Activated CD4-positive, alpha-beta T cell treated with anti-CD3 and anti-CD28 coated beads, Interleukin-2, amount 10 ng/mL, durations not matched to agents 24 days and 14 days (primary cell): ENCODE measurements around the gene LRRC45. TPM values are rescaled to one million over a fixed set of nuclear protein-coding genes. Genes with fewer than 3 reads are reported as not detected.

Experiments used
- DNase-seq: peaks from one replicate; pipeline ENCODE4 v3.0.0; 2022
- H3K27ac Mint-ChIP-seq: one replicate; pipeline ENCODE4 v1.8.0; 2022; ENCODE audit warnings: mild to moderate bottlenecking, mixed read lengths
- H3K27me3 Mint-ChIP-seq: one replicate; pipeline ENCODE4 v1.8.0; 2022; ENCODE audit warnings: mixed read lengths
- H3K36me3 Mint-ChIP-seq: one replicate; pipeline ENCODE4 v1.8.0; 2022; ENCODE audit warnings: low read depth, mild to moderate bottlenecking, mixed read lengths
- H3K4me1 Mint-ChIP-seq: one replicate; pipeline ENCODE4 v1.8.0; 2021; ENCODE audit warnings: mixed read lengths
- H3K4me3 Mint-ChIP-seq: one replicate; pipeline ENCODE4 v1.8.0; 2022; ENCODE audit warnings: mild to moderate bottlenecking, moderate library complexity, mixed read lengths
- H3K9me3 Mint-ChIP-seq: one replicate; pipeline ENCODE4 v1.8.0; 2021; ENCODE audit warnings: mixed read lengths
- intact Hi-C: fragments of 100-400 bp; cut with micrococcal nuclease; formaldehyde crosslinking; loops from one replicate; pipeline ENCODE4 v1.15.1; 2023
- total RNA-seq: library from RNA; stranded (reverse); gene quantifications from 2 replicates; pipeline ENCODE4 v1.2.3, GENCODE V29; 2022

LRRC45 gene
- total RNA-seq, 1 donor from 2014 or later: 40.6 TPM

- Mint-ChIP-seq H3K4me3 (peak overlapping the region; percentile 73), H3K36me3 (peaks cover 10% of the 10 kb centered on the region), H3K9me3 (no peaks in the 10 kb centered on the region), H3K27ac (peak overlapping the region; percentile 25), H3K4me1 (peaks cover 4% of the 10 kb centered on the region), H3K27me3 (no peaks in the 10 kb centered on the region)
- no peak for DNase-seq
- intact Hi-C loops: no loop called here
Observed at GRCh38 chr17:82065193-82065637, 42.1 kb downstream of the LRRC45 start.

GRCh38 chr17:82065638-82066303, 42.7 kb downstream of the LRRC45 start, which contains the start of gene DUS1L:
Gene DUS1L (minus strand): TSS chr17:82065804. CDS start chr17:82065059, 745 bp downstream.
- Mint-ChIP-seq H3K27ac (peak within 1 kb of the TSS; percentile 89), H3K4me1 (peaks cover 4% of the 10 kb centered on the region), H3K36me3 (peaks cover 9% of the 10 kb centered on the region), H3K9me3 (no peaks in the 10 kb centered on the region), H3K4me3 (peak within 1 kb of the TSS; percentile 84), H3K27me3 (no peaks in the 10 kb centered on the region)
- intact Hi-C loops: loop anchor here (1.0 kb wide), 1 partner anchor 14 kb away; the partner anchor contains the start of genes GPS1 and RFNG
- DNase-seq: peak; percentile 94

- peaks cover 4% of the 10 kb centered on the region for H3K4me1 Mint-ChIP-seq
- peaks cover 4% of the 10 kb centered on the region for H3K27me3 Mint-ChIP-seq
- intact Hi-C loops: no loop called here
- no peak overlapping the region for H3K27ac Mint-ChIP-seq
- no peak overlapping the region for H3K4me3 Mint-ChIP-seq
- no peak for DNase-seq
- H3K36me3 Mint-ChIP-seq: peaks cover 1% of the 10 kb centered on the region
- no peaks in the 10 kb centered on the region for H3K9me3 Mint-ChIP-seq
Observed at GRCh38 chr17:82070611-82071010, 47.5 kb downstream of the LRRC45 start.

- H3K27ac Mint-ChIP-seq: no peak overlapping the region
- peaks cover 3% of the 10 kb centered on the region for H3K36me3 Mint-ChIP-seq
- no peak for DNase-seq
- H3K9me3 Mint-ChIP-seq: no peaks in the 10 kb centered on the region
- H3K4me1 Mint-ChIP-seq: no peaks in the 10 kb centered on the region
- H3K4me3 Mint-ChIP-seq: no peak overlapping the region
- intact Hi-C loops: no loop called here
- H3K27me3 Mint-ChIP-seq: peaks cover 4% of the 10 kb centered on the region
Observed at GRCh38 chr17:82072827-82073226, 49.7 kb downstream of the LRRC45 start.

GRCh38 chr17:82073446-82073845, 50.3 kb downstream of the LRRC45 start:
- no peak overlapping the region for H3K27ac Mint-ChIP-seq
- intact Hi-C loops: no loop called here
- H3K27me3 Mint-ChIP-seq: peaks cover 4% of the 10 kb centered on the region
- H3K4me1 Mint-ChIP-seq: no peaks in the 10 kb centered on the region
- no peaks in the 10 kb centered on the region for H3K9me3 Mint-ChIP-seq
- peaks cover 7% of the 10 kb centered on the region for H3K36me3 Mint-ChIP-seq
- DNase-seq: no peak
- no peak overlapping the region for H3K4me3 Mint-ChIP-seq

- Mint-ChIP-seq H3K9me3 (no peaks in the 10 kb centered on the region), H3K4me3 (no peak overlapping the region), H3K4me1 (no peaks in the 10 kb centered on the region), H3K27ac (no peak overlapping the region), H3K27me3 (peaks cover 4% of the 10 kb centered on the region), H3K36me3 (peaks cover 20% of the 10 kb centered on the region)
- DNase-seq: no peak
- intact Hi-C loops: no loop called here
Observed at GRCh38 chr17:82076018-82076784, 53.1 kb downstream of the LRRC45 start.

GRCh38 chr17:82076785-82077591, 53.9 kb downstream of the LRRC45 start:
- Mint-ChIP-seq H3K27ac (no peak overlapping the region), H3K9me3 (no peaks in the 10 kb centered on the region), H3K4me3 (no peak overlapping the region), H3K36me3 (peaks cover 20% of the 10 kb centered on the region), H3K27me3 (peaks cover 4% of the 10 kb centered on the region), H3K4me1 (no peaks in the 10 kb centered on the region)
- no peak for DNase-seq
- intact Hi-C loops: no loop called here

GRCh38 chr17:82077617-82078358, 54.7 kb downstream of the LRRC45 start:
- Mint-ChIP-seq H3K9me3 (no peaks in the 10 kb centered on the region), H3K27ac (no peak overlapping the region), H3K36me3 (peaks cover 20% of the 10 kb centered on the region), H3K4me3 (no peak overlapping the region), H3K4me1 (no peaks in the 10 kb centered on the region), H3K27me3 (peaks cover 4% of the 10 kb centered on the region)
- DNase-seq: no peak
- intact Hi-C loops: no loop called here

GRCh38 chr17:82078433-82078832, 55.3 kb downstream of the LRRC45 start:
- intact Hi-C loops: no loop called here
- no peak for DNase-seq
- H3K4me1 Mint-ChIP-seq: no peaks in the 10 kb centered on the region
- no peaks in the 10 kb centered on the region for H3K9me3 Mint-ChIP-seq
- H3K4me3 Mint-ChIP-seq: no peak overlapping the region
- peaks cover 27% of the 10 kb centered on the region for H3K36me3 Mint-ChIP-seq
- H3K27me3 Mint-ChIP-seq: peaks cover 4% of the 10 kb centered on the region
- no peak overlapping the region for H3K27ac Mint-ChIP-seq

- H3K4me3 Mint-ChIP-seq: no peak overlapping the region
- no peaks in the 10 kb centered on the region for H3K4me1 Mint-ChIP-seq
- DNase-seq: no peak
- no peaks in the 10 kb centered on the region for H3K27me3 Mint-ChIP-seq
- no peaks in the 10 kb centered on the region for H3K9me3 Mint-ChIP-seq
- H3K36me3 Mint-ChIP-seq: peaks cover 32% of the 10 kb centered on the region
- H3K27ac Mint-ChIP-seq: no peak overlapping the region
- intact Hi-C loops: no loop called here
Observed at GRCh38 chr17:82079001-82079677, 56.0 kb downstream of the LRRC45 start.

GRCh38 chr17:82080048-82080788, 57.1 kb downstream of the LRRC45 start:
- Mint-ChIP-seq H3K27me3 (no peaks in the 10 kb centered on the region), H3K4me3 (no peak overlapping the region), H3K27ac (no peak overlapping the region), H3K4me1 (no peaks in the 10 kb centered on the region), H3K36me3 (peaks cover 36% of the 10 kb centered on the region), H3K9me3 (no peaks in the 10 kb centered on the region)
- DNase-seq: no peak
- intact Hi-C loops: no loop called here
